Adrenal gland (tissue), 5 donors: ENCODE results near the gene UBE3C.

Experiments used
- CTCF ChIP-seq, 6 experiments: fragments of 450-650 bp in 4 of 6; fragments of 200-600 bp in 2 of 6; sonication (generic) in 1 of 6; IDR thresholded peaks; 1 replicate in 5 of 6; 2 replicates in 1 of 6; pipeline versions ENCODE4 v1.5.1 to v1.8.0; 2016 to 2021; ENCODE audit warnings: antibody characterized with exemption in 6 of 6, mild to moderate bottlenecking in 2 of 6, moderate library complexity in 1 of 6
- POLR2A ChIP-seq, 2 donors: fragments of 450-650 bp; IDR thresholded peaks; one replicate each; pipeline ENCODE4 v1.6.1; 2017; ENCODE audit warnings: antibody characterized with exemption in 2 of 2, mild to moderate bottlenecking in 2 of 2, moderate library complexity in 1 of 2
- donor health status: DM: no; HTN: no; CAD: no.

DNA sequence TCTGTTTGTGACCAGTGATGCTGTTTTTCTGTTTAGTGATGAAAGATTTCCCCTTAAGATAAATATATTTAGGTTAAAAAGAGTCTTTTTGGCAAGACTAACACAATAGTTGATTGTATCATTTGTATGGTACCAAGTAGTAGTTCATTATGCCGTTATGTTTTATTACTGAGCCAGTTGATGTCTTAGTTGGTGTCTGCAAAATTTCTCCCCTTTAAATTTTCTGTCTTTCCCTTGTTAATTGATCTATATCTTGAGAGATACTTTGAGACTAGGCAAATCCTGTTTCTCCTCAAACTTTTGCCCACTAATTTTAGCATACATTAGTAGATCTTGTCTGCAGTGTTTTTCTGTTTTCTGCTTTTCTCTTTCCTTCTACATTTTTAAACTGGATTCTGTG lies 21.7 kb downstream of the UBE3C start:
- TF ChIP-seq CTCF (IDR thresholded peaks at IDR 0.05): no peak
- no peak for TF ChIP-seq POLR2A (IDR thresholded peaks at IDR 0.05)
